Ishikawa (cell line): ENCODE measurements around the gene XXYLT1.

ENCODE experiments used
- CEBPB ChIP-seq: IDR thresholded peaks from 2 replicates; pipeline ENCODE4 v1.6.1; 2012
- CREB1 ChIP-seq: IDR thresholded peaks from 2 replicates; pipeline ENCODE4 v1.6.1; 2012; ENCODE audit warnings: low read depth
- EGR1 ChIP-seq: IDR thresholded peaks from 2 replicates; pipeline ENCODE4 v1.6.1; 2012
- EP300 ChIP-seq: IDR thresholded peaks from 2 replicates; pipeline ENCODE4 v1.6.1; 2012; ENCODE audit warnings: borderline replicate concordance
- FOXM1 ChIP-seq: IDR thresholded peaks from 2 replicates; pipeline ENCODE4 v1.6.1; 2012; ENCODE audit warnings: low read depth, borderline replicate concordance
- NFIC ChIP-seq: IDR thresholded peaks from 2 replicates; pipeline ENCODE4 v1.6.1; 2012
- RAD21 ChIP-seq: IDR thresholded peaks from 2 replicates; pipeline ENCODE4 v1.6.1; 2012; ENCODE audit warnings: low read depth
- TAF1 ChIP-seq: IDR thresholded peaks from 2 replicates; pipeline ENCODE4 v1.6.1; 2012; ENCODE audit warnings: low read depth, mild to moderate bottlenecking
- TCF12 ChIP-seq: IDR thresholded peaks from 2 replicates; pipeline ENCODE4 v1.6.1; 2012; ENCODE audit warnings: low read depth
- TEAD4 ChIP-seq: IDR thresholded peaks from 2 replicates; pipeline ENCODE4 v1.6.1; 2012
- YY1 ChIP-seq: IDR thresholded peaks from 2 replicates; pipeline ENCODE4 v1.6.1; 2012; ENCODE audit warnings: low read depth
- ZBTB7A ChIP-seq: IDR thresholded peaks from 2 replicates; pipeline ENCODE4 v1.6.1; 2012; ENCODE audit warnings: low read depth
- TF ChIP-seq, protein P1 (sequence below): IDR thresholded peaks from 2 replicates; pipeline ENCODE4 v1.6.1; 2012
- TF ChIP-seq, protein P2 (sequence below): IDR thresholded peaks from 2 replicates; pipeline ENCODE4 v1.6.1; 2012
- TF ChIP-seq, protein P3 (sequence below): IDR thresholded peaks from 2 replicates; pipeline ENCODE4 v1.6.1; 2012; ENCODE audit warnings: low read depth, mild to moderate bottlenecking

Gene XXYLT1, protein sequence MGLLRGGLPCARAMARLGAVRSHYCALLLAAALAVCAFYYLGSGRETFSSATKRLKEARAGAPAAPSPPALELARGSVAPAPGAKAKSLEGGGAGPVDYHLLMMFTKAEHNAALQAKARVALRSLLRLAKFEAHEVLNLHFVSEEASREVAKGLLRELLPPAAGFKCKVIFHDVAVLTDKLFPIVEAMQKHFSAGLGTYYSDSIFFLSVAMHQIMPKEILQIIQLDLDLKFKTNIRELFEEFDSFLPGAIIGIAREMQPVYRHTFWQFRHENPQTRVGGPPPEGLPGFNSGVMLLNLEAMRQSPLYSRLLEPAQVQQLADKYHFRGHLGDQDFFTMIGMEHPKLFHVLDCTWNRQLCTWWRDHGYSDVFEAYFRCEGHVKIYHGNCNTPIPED

GRCh38 chr3:195270817-195271409, at the start of gene XXYLT1:
XXYLT1 (minus strand) TSS chr3:195271159; CDS start chr3:195271058, 101 bp downstream.
- TF ChIP-seq CEBPB: no peak
- peak; percentile 4; the same call in 1 of the 2 replicates for TF ChIP-seq FOXM1
- TF ChIP-seq TAF1: peak; percentile 58; the same call in 1 of the 2 replicates
- peak; percentile 95 for TF ChIP-seq YY1
- TF ChIP-seq EP300: peak; percentile 10; the same call in 1 of the 2 replicates
- TF ChIP-seq, protein P1, sequence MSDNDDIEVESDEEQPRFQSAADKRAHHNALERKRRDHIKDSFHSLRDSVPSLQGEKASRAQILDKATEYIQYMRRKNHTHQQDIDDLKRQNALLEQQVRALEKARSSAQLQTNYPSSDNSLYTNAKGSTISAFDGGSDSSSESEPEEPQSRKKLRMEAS: peak; percentile 14; the same call in 1 of the 2 replicates
- peak; percentile 98 for TF ChIP-seq ZBTB7A
- TF ChIP-seq RAD21: peak; percentile 37; the same call in 1 of the 2 replicates
- no peak for TF ChIP-seq CREB1
- TF ChIP-seq, protein P2, sequence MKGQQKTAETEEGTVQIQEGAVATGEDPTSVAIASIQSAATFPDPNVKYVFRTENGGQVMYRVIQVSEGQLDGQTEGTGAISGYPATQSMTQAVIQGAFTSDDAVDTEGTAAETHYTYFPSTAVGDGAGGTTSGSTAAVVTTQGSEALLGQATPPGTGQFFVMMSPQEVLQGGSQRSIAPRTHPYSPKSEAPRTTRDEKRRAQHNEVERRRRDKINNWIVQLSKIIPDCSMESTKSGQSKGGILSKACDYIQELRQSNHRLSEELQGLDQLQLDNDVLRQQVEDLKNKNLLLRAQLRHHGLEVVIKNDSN: no peak
- no peak for TF ChIP-seq NFIC
- TF ChIP-seq, protein P3, sequence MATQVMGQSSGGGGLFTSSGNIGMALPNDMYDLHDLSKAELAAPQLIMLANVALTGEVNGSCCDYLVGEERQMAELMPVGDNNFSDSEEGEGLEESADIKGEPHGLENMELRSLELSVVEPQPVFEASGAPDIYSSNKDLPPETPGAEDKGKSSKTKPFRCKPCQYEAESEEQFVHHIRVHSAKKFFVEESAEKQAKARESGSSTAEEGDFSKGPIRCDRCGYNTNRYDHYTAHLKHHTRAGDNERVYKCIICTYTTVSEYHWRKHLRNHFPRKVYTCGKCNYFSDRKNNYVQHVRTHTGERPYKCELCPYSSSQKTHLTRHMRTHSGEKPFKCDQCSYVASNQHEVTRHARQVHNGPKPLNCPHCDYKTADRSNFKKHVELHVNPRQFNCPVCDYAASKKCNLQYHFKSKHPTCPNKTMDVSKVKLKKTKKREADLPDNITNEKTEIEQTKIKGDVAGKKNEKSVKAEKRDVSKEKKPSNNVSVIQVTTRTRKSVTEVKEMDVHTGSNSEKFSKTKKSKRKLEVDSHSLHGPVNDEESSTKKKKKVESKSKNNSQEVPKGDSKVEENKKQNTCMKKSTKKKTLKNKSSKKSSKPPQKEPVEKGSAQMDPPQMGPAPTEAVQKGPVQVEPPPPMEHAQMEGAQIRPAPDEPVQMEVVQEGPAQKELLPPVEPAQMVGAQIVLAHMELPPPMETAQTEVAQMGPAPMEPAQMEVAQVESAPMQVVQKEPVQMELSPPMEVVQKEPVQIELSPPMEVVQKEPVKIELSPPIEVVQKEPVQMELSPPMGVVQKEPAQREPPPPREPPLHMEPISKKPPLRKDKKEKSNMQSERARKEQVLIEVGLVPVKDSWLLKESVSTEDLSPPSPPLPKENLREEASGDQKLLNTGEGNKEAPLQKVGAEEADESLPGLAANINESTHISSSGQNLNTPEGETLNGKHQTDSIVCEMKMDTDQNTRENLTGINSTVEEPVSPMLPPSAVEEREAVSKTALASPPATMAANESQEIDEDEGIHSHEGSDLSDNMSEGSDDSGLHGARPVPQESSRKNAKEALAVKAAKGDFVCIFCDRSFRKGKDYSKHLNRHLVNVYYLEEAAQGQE: no peak
- TF ChIP-seq TEAD4: peak; percentile 4; the same call in 1 of the 2 replicates
- TF ChIP-seq EGR1: no peak
- no peak for TF ChIP-seq TCF12

DNA sequence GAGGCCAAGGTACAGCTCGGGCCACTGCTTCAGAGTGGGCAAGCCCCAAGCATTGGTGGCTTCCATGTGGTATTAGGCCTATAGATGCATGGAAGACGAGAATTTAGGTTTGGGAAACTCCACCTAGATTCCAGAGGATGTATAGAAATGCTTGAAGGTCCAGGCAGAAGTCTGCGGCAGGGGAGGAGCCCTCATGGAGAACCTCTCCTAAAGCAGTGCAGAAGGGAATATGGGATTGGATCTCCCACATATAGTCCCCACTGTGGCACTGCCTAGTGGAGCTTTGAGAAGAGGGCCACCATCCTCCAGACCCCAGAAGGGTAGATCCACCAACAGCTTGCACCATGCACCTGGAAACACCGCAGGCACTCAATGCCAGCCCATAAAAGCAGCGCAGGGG, 48.1 kb upstream of the XXYLT1 start:
- TF ChIP-seq, protein P2: no peak
- TF ChIP-seq, protein P1: no peak
- TF ChIP-seq FOXM1 (no peak), CREB1 (no peak), YY1 (no peak), RAD21 (no peak), EP300 (no peak), CEBPB (no peak), NFIC (no peak), TEAD4 (no peak), TCF12 (no peak), ZBTB7A (no peak)
- TF ChIP-seq, protein P3: no peak

DNA sequence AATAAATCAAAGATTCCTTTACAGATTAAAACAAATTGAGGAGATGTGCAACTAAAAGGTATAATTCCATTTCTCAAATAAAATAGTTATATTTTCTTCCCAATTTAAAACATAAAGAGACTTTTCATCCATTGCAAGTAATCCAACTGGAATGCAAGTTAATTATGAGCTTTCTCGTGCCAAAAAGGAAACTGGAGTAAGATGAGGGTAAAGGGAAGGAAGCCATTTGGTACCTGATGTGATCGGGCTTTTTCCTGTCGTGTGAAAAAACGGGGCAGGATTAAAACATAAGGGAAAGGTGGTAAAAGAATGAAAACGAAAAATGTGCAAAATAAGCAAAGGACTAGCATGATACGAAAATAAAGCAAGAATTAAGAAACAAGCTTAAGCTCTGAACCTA, 41.8 kb upstream of the XXYLT1 start:
- TF ChIP-seq CREB1: no peak
- TF ChIP-seq EGR1: no peak
- TF ChIP-seq, protein P2: no peak
- TF ChIP-seq NFIC: no peak
- TF ChIP-seq TEAD4: no peak
- no peak for TF ChIP-seq ZBTB7A
- TF ChIP-seq, protein P3: no peak
- TF ChIP-seq YY1: no peak
- no peak for TF ChIP-seq EP300
- no peak for TF ChIP-seq RAD21
- no peak for TF ChIP-seq TAF1
- TF ChIP-seq TCF12: no peak
- TF ChIP-seq CEBPB: no peak
- TF ChIP-seq FOXM1: no peak
- TF ChIP-seq, protein P1: no peak
